PC-9 (cell line): ENCODE results near the gene AP2B1.

Experiments
- EZH2 ChIP-seq: fragments of 200-600 bp; sonication (generic); IDR thresholded peaks from 2 replicates; pipeline ENCODE4 v1.8.0; 2017; ENCODE audit warnings: antibody characterized with exemption, low read depth
- TF ChIP-seq, protein P1 (sequence below): fragments of 200-600 bp; sonication (generic); conservative IDR thresholded peaks from 2 replicates; pipeline ENCODE4 v1.6.1; 2017; ENCODE audit warnings: mixed run types, antibody characterized with exemption, mild to moderate bottlenecking, moderate library complexity

DNA sequence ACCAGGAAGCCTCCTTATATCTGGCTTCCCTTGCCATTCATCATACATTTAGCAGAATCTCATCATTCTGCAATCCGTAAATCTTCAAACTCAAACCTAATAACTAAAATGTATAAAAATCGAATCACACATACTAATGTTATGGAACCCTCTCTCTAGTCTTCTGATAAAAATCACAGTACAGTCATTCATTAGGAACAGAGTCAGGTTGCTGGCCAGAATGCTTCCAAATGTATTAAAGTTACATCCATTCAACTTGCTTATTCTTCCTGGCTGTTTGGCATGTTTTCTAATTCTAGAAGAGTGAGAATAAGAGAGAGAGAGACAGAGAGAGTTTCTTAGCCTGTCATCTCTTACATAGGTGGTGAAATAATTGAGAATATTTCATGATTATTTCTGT is 127.9 kb downstream of the AP2B1 start:
- TF ChIP-seq, protein P1, sequence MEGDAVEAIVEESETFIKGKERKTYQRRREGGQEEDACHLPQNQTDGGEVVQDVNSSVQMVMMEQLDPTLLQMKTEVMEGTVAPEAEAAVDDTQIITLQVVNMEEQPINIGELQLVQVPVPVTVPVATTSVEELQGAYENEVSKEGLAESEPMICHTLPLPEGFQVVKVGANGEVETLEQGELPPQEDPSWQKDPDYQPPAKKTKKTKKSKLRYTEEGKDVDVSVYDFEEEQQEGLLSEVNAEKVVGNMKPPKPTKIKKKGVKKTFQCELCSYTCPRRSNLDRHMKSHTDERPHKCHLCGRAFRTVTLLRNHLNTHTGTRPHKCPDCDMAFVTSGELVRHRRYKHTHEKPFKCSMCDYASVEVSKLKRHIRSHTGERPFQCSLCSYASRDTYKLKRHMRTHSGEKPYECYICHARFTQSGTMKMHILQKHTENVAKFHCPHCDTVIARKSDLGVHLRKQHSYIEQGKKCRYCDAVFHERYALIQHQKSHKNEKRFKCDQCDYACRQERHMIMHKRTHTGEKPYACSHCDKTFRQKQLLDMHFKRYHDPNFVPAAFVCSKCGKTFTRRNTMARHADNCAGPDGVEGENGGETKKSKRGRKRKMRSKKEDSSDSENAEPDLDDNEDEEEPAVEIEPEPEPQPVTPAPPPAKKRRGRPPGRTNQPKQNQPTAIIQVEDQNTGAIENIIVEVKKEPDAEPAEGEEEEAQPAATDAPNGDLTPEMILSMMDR, result no peak
- no peak for TF ChIP-seq EZH2
